ENCODE data around the gene PIEZO1.

PIEZO1 gene

GRCh38 chr16:88719267-88719932, 65.6 kb downstream of the PIEZO1 start:
- no peak for DNase-seq (ENCODE audit: low read depth)
- no peak overlapping the region for H3K4me3 ChIP-seq (ENCODE audit: control insufficient read depth, low read depth, low read length)
- no peak for TF ChIP-seq CTCF (IDR thresholded peaks at IDR 0.05; ENCODE audit: control insufficient read depth, insufficient read depth, low read depth, low read length, missing control alignments)

- no peak for DNase-seq (ENCODE audit: low read depth)
- TF ChIP-seq CTCF (IDR thresholded peaks at IDR 0.05; ENCODE audit: control insufficient read depth, insufficient read depth, low read depth, low read length, missing control alignments) = no peak
- no peak overlapping the region for H3K4me3 ChIP-seq (ENCODE audit: control insufficient read depth, low read depth, low read length)
These were observed 66.8 kb downstream of the PIEZO1 start for GRCh38 chr16:88718178-88718577.

- H3K4me3 ChIP-seq (ENCODE audit: control insufficient read depth, low read depth, low read length) = no peak overlapping the region
- no peak for DNase-seq (ENCODE audit: low read depth)
- TF ChIP-seq CTCF (IDR thresholded peaks at IDR 0.05; ENCODE audit: control insufficient read depth, insufficient read depth, low read depth, low read length, missing control alignments) = no peak
These were observed 68.4 kb downstream of the PIEZO1 start for GRCh38 chr16:88716601-88717001.

GRCh38 chr16:88716201-88716600, 68.8 kb downstream of the PIEZO1 start:
- no peak for TF ChIP-seq CTCF (IDR thresholded peaks at IDR 0.05; ENCODE audit: control insufficient read depth, insufficient read depth, low read depth, low read length, missing control alignments)
- no peak overlapping the region for H3K4me3 ChIP-seq (ENCODE audit: control insufficient read depth, low read depth, low read length)
- no peak for DNase-seq (ENCODE audit: low read depth)

GRCh38 chr16:88715312-88716190, 69.5 kb downstream of the PIEZO1 start:
- no peak for TF ChIP-seq CTCF (IDR thresholded peaks at IDR 0.05; ENCODE audit: control insufficient read depth, insufficient read depth, low read depth, low read length, missing control alignments)
- no peak for DNase-seq (ENCODE audit: low read depth)
- no peak overlapping the region for H3K4me3 ChIP-seq (ENCODE audit: control insufficient read depth, low read depth, low read length)

- TF ChIP-seq CTCF (IDR thresholded peaks at IDR 0.05; ENCODE audit: control insufficient read depth, insufficient read depth, low read depth, low read length, missing control alignments) = no peak
- no peak for DNase-seq (ENCODE audit: low read depth)
These were observed 70.4 kb downstream of the PIEZO1 start for GRCh38 chr16:88714420-88715302.

More at GRCh38 chr16:88714420-88715302, 70.4 kb downstream of the PIEZO1 start:
- no peak overlapping the region for H3K4me3 ChIP-seq (ENCODE audit: control insufficient read depth, low read depth, low read length)
